Thyroid gland (tissue), 4 donors: ENCODE data around the gene ANKFY1. TPM values are rescaled to one million over a fixed set of nuclear protein-coding genes. Genes with fewer than 3 reads are reported as not detected.

Experiments
- DNase-seq, 2 donors: peaks; one replicate each; pipeline ENCODE4 v3.0.0-alpha.2; 2019
- H3K27ac ChIP-seq, 3 donors: fragments of 200-600 bp; sonication (generic); 1 replicate in 2 of 3; 2 replicates in 1 of 3; pipeline ENCODE4 v1.5.1; 2016 to 2019; ENCODE audit warnings: mild to moderate bottlenecking in 1 of 3, moderate library complexity in 1 of 3
- H3K27me3 ChIP-seq: fragments of 200-600 bp; sonication (generic); one replicate; pipeline ENCODE4 v1.5.1; 2019
- H3K36me3 ChIP-seq, 2 donors: fragments of 200-600 bp; sonication (generic); one replicate each; pipeline ENCODE4 v1.5.1; 2016 to 2019
- H3K4me1 ChIP-seq, 2 donors: fragments of 200-600 bp; sonication (generic); one replicate each; pipeline ENCODE4 v1.5.1; 2017 to 2019
- H3K4me3 ChIP-seq, 3 donors: fragments of 200-600 bp; sonication (generic); replicated peaks in 1 of 3; 1 replicate in 2 of 3; 2 replicates in 1 of 3; pipeline ENCODE4 v1.5.1; 2016; ENCODE audit warnings: mild to moderate bottlenecking in 1 of 3
- H3K9me3 ChIP-seq: fragments of 200-600 bp; sonication (generic); one replicate; pipeline ENCODE4 v1.5.1; 2017
- POLR2A ChIP-seq, 2 donors: fragments of 450-650 bp; IDR thresholded peaks; one replicate each; pipeline ENCODE4 v1.6.1; 2017; ENCODE audit warnings: antibody characterized with exemption in 2 of 2, mild to moderate bottlenecking in 2 of 2, moderate library complexity in 1 of 2
- WGBS, 2 donors: methylation state at CpG; one replicate each; pipeline ENCODE4 v1.1.5; 2017; 5-methylcytosine and 5-hydroxymethylcytosine counted together
- intact Hi-C: fragments of 100-400 bp; cut with DNase I; formaldehyde crosslinking; loops from one replicate; pipeline ENCODE4 v1.15.1; 2023
- total RNA-seq, 4 donors: library from RNA; depleted of rRNA; stranded (reverse); fragments of >200 nt; gene quantifications; one replicate each; pipeline ENCODE4 v1.2.3, GENCODE V29; 2016
- TF ChIP-seq, protein P1 (sequence below), 6 experiments: fragments of 200-600 bp in 3 of 6; fragments of 450-650 bp in 3 of 6; sonication (generic) in 3 of 6; IDR thresholded peaks; one replicate each; pipeline ENCODE4 v1.5.1; 2016 to 2019; ENCODE audit warnings: antibody characterized with exemption in 6 of 6, mild to moderate bottlenecking in 2 of 6, inconsistent platforms in 1 of 6, moderate library complexity in 1 of 6

The ANKFY1 gene
- total RNA-seq, 4 donors from 2014 or later: 36.8 to 51.3 (median 46.3) TPM

GRCh38 chr17:4167786-4168185, 96.0 kb downstream of the ANKFY1 start:
- 92 to 94% methylated on average over 12 of the region's 12 CpGs for WGBS, 2 donors
- intact Hi-C loops: no loop called here
- Histone ChIP-seq H3K9me3 (no peaks in the 10 kb centered on the region), H3K27ac (no peak overlapping the region), H3K4me3 (no peak overlapping the region), H3K4me1 (peaks cover 13 to 20% of the 10 kb centered on the region in 2 donors), H3K27me3 (no peaks in the 10 kb centered on the region), H3K36me3 (peaks cover 55 to 58% of the 10 kb centered on the region in 2 donors)
- DNase-seq: no peak
- TF ChIP-seq POLR2A (IDR thresholded peaks at IDR 0.05): no peak
- TF ChIP-seq, protein P1, sequence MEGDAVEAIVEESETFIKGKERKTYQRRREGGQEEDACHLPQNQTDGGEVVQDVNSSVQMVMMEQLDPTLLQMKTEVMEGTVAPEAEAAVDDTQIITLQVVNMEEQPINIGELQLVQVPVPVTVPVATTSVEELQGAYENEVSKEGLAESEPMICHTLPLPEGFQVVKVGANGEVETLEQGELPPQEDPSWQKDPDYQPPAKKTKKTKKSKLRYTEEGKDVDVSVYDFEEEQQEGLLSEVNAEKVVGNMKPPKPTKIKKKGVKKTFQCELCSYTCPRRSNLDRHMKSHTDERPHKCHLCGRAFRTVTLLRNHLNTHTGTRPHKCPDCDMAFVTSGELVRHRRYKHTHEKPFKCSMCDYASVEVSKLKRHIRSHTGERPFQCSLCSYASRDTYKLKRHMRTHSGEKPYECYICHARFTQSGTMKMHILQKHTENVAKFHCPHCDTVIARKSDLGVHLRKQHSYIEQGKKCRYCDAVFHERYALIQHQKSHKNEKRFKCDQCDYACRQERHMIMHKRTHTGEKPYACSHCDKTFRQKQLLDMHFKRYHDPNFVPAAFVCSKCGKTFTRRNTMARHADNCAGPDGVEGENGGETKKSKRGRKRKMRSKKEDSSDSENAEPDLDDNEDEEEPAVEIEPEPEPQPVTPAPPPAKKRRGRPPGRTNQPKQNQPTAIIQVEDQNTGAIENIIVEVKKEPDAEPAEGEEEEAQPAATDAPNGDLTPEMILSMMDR (IDR thresholded peaks at IDR 0.05): no peak

DNA sequence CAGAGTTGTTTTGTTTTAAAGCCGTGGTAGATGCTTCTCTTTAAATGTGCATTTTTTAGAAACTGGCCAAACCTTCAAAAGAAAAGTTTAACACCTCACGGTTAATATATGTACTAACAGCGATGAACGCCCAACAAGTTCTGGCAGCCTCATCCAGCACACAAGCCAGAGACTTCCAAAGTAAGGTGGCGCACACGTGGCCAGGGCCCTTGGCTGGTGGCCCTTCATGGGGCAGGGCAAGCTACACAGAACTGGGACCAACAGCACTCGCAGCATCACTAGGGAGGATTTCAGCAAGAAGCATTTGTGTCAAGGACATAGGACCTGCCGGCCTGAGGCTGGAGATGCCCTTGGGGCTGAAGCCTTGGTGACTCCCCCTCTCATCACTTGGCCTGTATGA, 97.4 kb downstream of the ANKFY1 start:
- 88 to 97% methylated on average over 8 of the region's 8 CpGs for WGBS, 2 donors
- H3K4me3 ChIP-seq: no peak overlapping the region
- no peaks in the 10 kb centered on the region for H3K9me3 ChIP-seq
- TF ChIP-seq, protein P1 (IDR thresholded peaks at IDR 0.05): no peak
- TF ChIP-seq POLR2A (IDR thresholded peaks at IDR 0.05): no peak
- peaks cover 44 to 45% of the 10 kb centered on the region in 2 donors for H3K36me3 ChIP-seq
- H3K4me1 ChIP-seq: peaks cover 27 to 33% of the 10 kb centered on the region in 2 donors
- intact Hi-C loops: no loop called here
- no peak for DNase-seq
- H3K27me3 ChIP-seq: no peaks in the 10 kb centered on the region
- no peak overlapping the region for H3K27ac ChIP-seq

GRCh38 chr17:4165301-4166010, 98.3 kb downstream of the ANKFY1 start:
- DNase-seq: peak; percentile 50 to 57
- H3K9me3 ChIP-seq: no peaks in the 10 kb centered on the region
- intact Hi-C loops: no loop called here
- H3K27me3 ChIP-seq: no peaks in the 10 kb centered on the region
- H3K4me1 ChIP-seq: peaks cover 34 to 38% of the 10 kb centered on the region in 2 donors
- 81 to 84% methylated on average over 10 of the region's 10 CpGs for WGBS, 2 donors
- peak overlapping the region in 1 of 3 donors; percentile 94 for H3K27ac ChIP-seq
- peaks cover 36 to 37% of the 10 kb centered on the region in 2 donors for H3K36me3 ChIP-seq
- no peak for TF ChIP-seq POLR2A (IDR thresholded peaks at IDR 0.05)
- TF ChIP-seq, protein P1 (IDR thresholded peaks at IDR 0.05): no peak
- H3K4me3 ChIP-seq: no peak overlapping the region

GRCh38 chr17:4163951-4164350, 99.8 kb downstream of the ANKFY1 start:
- peaks cover 34 to 38% of the 10 kb centered on the region in 2 donors for H3K4me1 ChIP-seq
- H3K4me3 ChIP-seq: no peak overlapping the region
- no peaks in the 10 kb centered on the region for H3K27me3 ChIP-seq
- peaks cover 21 to 22% of the 10 kb centered on the region in 2 donors for H3K36me3 ChIP-seq
- H3K27ac ChIP-seq: peak overlapping the region; percentile 75 to 94 (median 76)
- H3K9me3 ChIP-seq: no peaks in the 10 kb centered on the region
- 56 to 64% methylated on average over 6 of the region's 6 CpGs for WGBS, 2 donors
- intact Hi-C loops: no loop called here
- peak; percentile 58 to 71 for DNase-seq
- TF ChIP-seq, protein P1 (IDR thresholded peaks at IDR 0.05): no peak
- TF ChIP-seq POLR2A (IDR thresholded peaks at IDR 0.05): no peak

DNA sequence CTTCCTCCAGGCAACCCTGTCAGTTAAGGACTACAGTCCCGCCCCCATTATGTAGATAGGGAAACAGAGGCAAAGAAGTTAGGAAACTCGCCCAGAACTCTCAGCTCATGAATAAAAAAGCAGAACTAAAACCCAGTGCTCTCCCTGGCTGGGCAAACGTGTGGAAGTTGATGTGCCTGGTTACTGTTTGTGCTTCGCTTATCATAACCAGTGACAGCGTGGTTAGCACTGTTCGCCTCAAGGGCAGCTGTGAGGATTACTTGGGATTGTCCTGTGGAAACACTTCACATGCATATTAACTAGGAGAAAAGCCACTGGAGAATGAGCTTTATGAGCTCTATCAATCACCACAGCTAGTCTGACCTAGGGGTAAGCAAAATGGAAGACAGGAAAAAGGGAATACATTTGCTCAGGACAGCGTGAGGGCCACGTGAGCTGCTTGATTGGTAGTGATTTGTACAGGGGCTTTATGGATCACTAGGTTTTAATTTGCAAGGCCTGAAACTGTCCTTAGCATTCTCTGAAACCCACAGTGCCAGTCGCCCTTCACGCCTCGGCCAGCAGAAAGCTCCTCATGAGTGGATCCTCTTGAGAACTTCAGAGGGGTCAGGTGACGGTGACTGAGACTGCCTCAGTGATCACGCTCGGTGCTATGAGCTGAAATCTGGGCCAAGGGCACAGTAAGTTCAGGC, 100.9 kb downstream of the ANKFY1 start:
- Histone ChIP-seq H3K9me3 (no peaks in the 10 kb centered on the region), H3K4me3 (no peak overlapping the region), H3K36me3 (peaks cover 15 to 16% of the 10 kb centered on the region in 2 donors), H3K27ac (peak overlapping the region; percentile 76 to 94 (median 81)), H3K4me1 (peaks cover 34 to 38% of the 10 kb centered on the region in 2 donors), H3K27me3 (no peaks in the 10 kb centered on the region)
- no peak for TF ChIP-seq POLR2A (IDR thresholded peaks at IDR 0.05)
- TF ChIP-seq, protein P1 (IDR thresholded peaks at IDR 0.05): no peak
- peak; percentile 94 to 95 for DNase-seq
- WGBS, 2 donors: 46 to 59% methylated on average over 11 to 14 of the region's 14 CpGs
- intact Hi-C loops: no loop called here
